ENCODE measurements around the gene OR5T2.

DNA sequence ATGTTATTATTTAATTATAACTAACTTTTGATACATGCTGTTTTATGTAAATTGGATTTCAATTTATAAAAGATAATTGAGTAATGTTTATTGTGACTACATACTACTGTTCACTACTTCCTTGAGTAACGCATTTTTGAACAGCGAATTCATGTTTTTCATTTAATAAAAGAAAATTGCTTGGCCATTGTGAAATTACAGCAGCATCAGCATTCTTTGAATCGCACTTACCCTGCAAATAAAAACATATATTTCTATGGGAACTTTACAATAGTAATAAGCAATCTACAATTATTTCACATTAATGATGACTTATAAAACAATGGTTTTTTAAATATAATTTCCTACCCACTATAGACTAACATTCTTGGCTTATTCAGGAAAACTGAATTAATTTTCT, 37.4 kb downstream of the OR5T2 start:
- TF ChIP-seq CTCF (IDR thresholded peaks at IDR 0.05; ENCODE audit: low read length) (no peak), EZH2 (IDR thresholded peaks at IDR 0.05; ENCODE audit: borderline replicate concordance, low read length) (no peak)

Data from OCI-LY1 (cell line).